HCT116 (cell line): ENCODE data around the gene UBR2. TPM values are rescaled to one million over a fixed set of nuclear protein-coding genes. Genes with fewer than 3 reads are reported as not detected.

ENCODE experiments used
- ATAC-seq: fragments of 200-7000 bp; cut with Tn5 transposase; 2 replicates; pipeline ENCODE4 v1.9.1; 2020; ENCODE audit warnings: mild to moderate bottlenecking, moderate library complexity
- BruUV-seq: library from RNA; stranded (reverse); fragments of 400-500 nt; replicated peaks from 2 replicates; lab custom pipeline; 2021; lab: Mats Ljungman, UMichigan
- CTCF ChIA-PET: fragments of 300-600 bp; sonication (Branson Sonifier 250); formaldehyde crosslinking; loops from one replicate; lab custom pipeline; 2021; ENCODE audit warnings: antibody characterized with exemption; lab: Charles Lee
- POLR2A ChIA-PET: fragments of 300-600, 350-600 bp; sonication (Branson Sonifier 250); formaldehyde crosslinking; loops from one replicate; lab custom pipeline; 2021; ENCODE audit warnings: antibody characterized with exemption; lab: Charles Lee
- RAD21 ChIA-PET, 2 experiments: fragments of 300-600 bp; sonication (Branson Sonifier 250); formaldehyde crosslinking; loops; one replicate each; lab custom pipeline; 2023; ENCODE audit warnings: low total read pairs in 2 of 2; ENCODE audit not compliant: uncharacterized antibody in 2 of 2, unreplicated experiment in 2 of 2, low non-redundant PET in 1 of 2; lab: Charles Lee
- DNase-seq: peaks from one replicate; pipeline ENCODE4 v3.0.0-alpha.2; 2010; ENCODE audit warnings: low read depth, low spot score
- H2AFZ ChIP-seq: fragments of 200-600 bp; shearing (Covaris generic), sonication (generic); 2 replicates; pipeline ENCODE4 v1.6.1; 2017; ENCODE audit warnings: low read depth, mixed run types, mixed read lengths, antibody characterized with exemption, low read length; ENCODE audit not compliant: poor library complexity, severe bottlenecking
- H3K27ac ChIP-seq: 2 replicates; pipeline ENCODE4 v1.5.1; 2012; ENCODE audit warnings: low read depth, low read length
- H3K27me3 ChIP-seq: fragments of 200-600 bp; sonication (generic); 2 replicates; pipeline ENCODE4 v1.6.1; 2016; ENCODE audit warnings: mixed run types, low read length, mixed read lengths; ENCODE audit not compliant: insufficient read depth
- H3K36me3 ChIP-seq, 2 experiments: fragments of 200-500 bp in 1 of 2; fragments of 200-600 bp in 1 of 2; sonication (Bioruptor generic) in 1 of 2; sonication (generic) in 1 of 2; 2 replicates each; pipeline versions ENCODE4 v1.5.1 to v1.6.1; 2014 to 2016; ENCODE audit warnings: low read length in 2 of 2, inconsistent platforms in 1 of 2, mixed read lengths in 1 of 2, mixed run types in 1 of 2; ENCODE audit not compliant: insufficient read depth in 2 of 2, control insufficient read depth in 1 of 2
- H3K4me1 ChIP-seq, 2 experiments: fragments of 200-600 bp in 1 of 2; sonication (generic) in 1 of 2; 2 replicates each; pipeline versions ENCODE4 v1.5.1 to v1.6.1; 2012 to 2017; ENCODE audit warnings: low read length in 2 of 2, inconsistent platforms in 1 of 2, mild to moderate bottlenecking in 1 of 2, mixed read lengths in 1 of 2, mixed run types in 1 of 2, moderate library complexity in 1 of 2; ENCODE audit not compliant: insufficient read depth in 2 of 2, control insufficient read depth in 1 of 2
- H3K4me2 ChIP-seq: fragments of 200-600 bp; sonication (generic); 2 replicates; pipeline ENCODE4 v1.6.1; 2017; ENCODE audit warnings: mixed run types, low read length, mixed read lengths
- H3K4me3 ChIP-seq, 2 experiments: fragments of 200-600 bp in 1 of 2; sonication (generic) in 1 of 2; replicated peaks in 1 of 2; 2 replicates each; pipeline ENCODE4 v1.5.1; 2011 to 2016; ENCODE audit warnings: low read length in 2 of 2, control low read depth in 1 of 2, low read depth in 1 of 2, mild to moderate bottlenecking in 1 of 2, mixed read lengths in 1 of 2, mixed run types in 1 of 2
- H3K79me2 ChIP-seq: fragments of 200-600 bp; sonication (generic); 2 replicates; pipeline ENCODE4 v1.6.1; 2017; ENCODE audit warnings: mild to moderate bottlenecking, mixed run types, low read length, moderate library complexity, mixed read lengths; ENCODE audit not compliant: insufficient read depth
- H3K9ac ChIP-seq: fragments of 200-600 bp; sonication (generic); 2 replicates; pipeline ENCODE4 v1.6.1; 2016; ENCODE audit warnings: low read length, mixed read lengths
- H3K9me2 ChIP-seq: fragments of 200-600 bp; sonication (generic), shearing (Covaris generic); 2 replicates; pipeline ENCODE4 v1.6.1; 2017; ENCODE audit warnings: mixed run types, mild to moderate bottlenecking, moderate library complexity; ENCODE audit not compliant: insufficient read depth
- H3K9me3 ChIP-seq, 2 experiments: fragments of 200-500 bp in 1 of 2; fragments of 200-600 bp in 1 of 2; sonication (Bioruptor generic) in 1 of 2; sonication (generic) in 1 of 2; 2 replicates each; pipeline ENCODE4 v1.6.1; 2014 to 2017; ENCODE audit warnings: low read length in 2 of 2, mixed read lengths in 2 of 2, inconsistent platforms in 1 of 2, low read depth in 1 of 2, mild to moderate bottlenecking in 1 of 2, mixed run types in 1 of 2, moderate library complexity in 1 of 2; ENCODE audit not compliant: control insufficient read depth in 1 of 2, insufficient read depth in 1 of 2
- H4K20me1 ChIP-seq: fragments of 200-600 bp; sonication (generic), shearing (Covaris generic); 2 replicates; pipeline ENCODE4 v1.6.1; 2017; ENCODE audit warnings: mixed run types, mild to moderate bottlenecking, moderate library complexity; ENCODE audit not compliant: insufficient read depth
- CTCF ChIP-seq, 3 experiments: fragments of 200-600 bp in 1 of 3; sonication (generic) in 1 of 3; IDR thresholded peaks in 2 of 3; conservative IDR thresholded peaks in 1 of 3; 2 replicates each; pipeline ENCODE4 v1.5.1; 2012 to 2017; ENCODE audit warnings: low read depth in 2 of 3, low read length in 2 of 3, antibody characterized with exemption in 1 of 3, borderline replicate concordance in 1 of 3, control low read depth in 1 of 3, mild to moderate bottlenecking in 1 of 3, mixed read lengths in 1 of 3, mixed run types in 1 of 3, moderate library complexity in 1 of 3; ENCODE audit not compliant: insufficient read depth in 1 of 3
- EGR1 ChIP-seq: IDR thresholded peaks from 2 replicates; pipeline ENCODE4 v1.6.1; 2012; ENCODE audit warnings: low read depth
- ELF1 ChIP-seq: IDR thresholded peaks from 2 replicates; pipeline ENCODE4 v1.6.1; 2012; ENCODE audit warnings: low read depth, borderline replicate concordance
- EZH2 ChIP-seq: fragments of 200-600 bp; sonication (generic); IDR thresholded peaks from 2 replicates; pipeline ENCODE4 v1.6.1; 2017; ENCODE audit warnings: antibody characterized with exemption, mixed run types
- EZH2phosphoT487 ChIP-seq: fragments of 200-600 bp; IDR thresholded peaks from 2 replicates; pipeline ENCODE4 v1.6.1; 2018; ENCODE audit warnings: antibody characterized with exemption, borderline replicate concordance
- FOSL1 ChIP-seq: IDR thresholded peaks from 2 replicates; pipeline ENCODE4 v1.6.1; 2012; ENCODE audit warnings: low read depth
- JUND ChIP-seq: IDR thresholded peaks from 2 replicates; pipeline ENCODE4 v1.6.1; 2012
- MAX ChIP-seq: IDR thresholded peaks from 2 replicates; pipeline ENCODE4 v1.6.1; 2012
- POLR2A ChIP-seq: IDR thresholded peaks from 2 replicates; pipeline ENCODE4 v1.7.0; 2011; ENCODE audit warnings: borderline replicate concordance; ENCODE audit not compliant: insufficient read depth, insufficient read length; ENCODE audit errors: extremely low read depth
- POLR2AphosphoS5 ChIP-seq: IDR thresholded peaks from 2 replicates; pipeline ENCODE4 v1.6.1; 2011; ENCODE audit warnings: mild to moderate bottlenecking, low read depth, low read length, moderate library complexity
- RAD21 ChIP-seq: IDR thresholded peaks from 2 replicates; pipeline ENCODE4 v1.6.1; 2012; ENCODE audit warnings: low read depth, mild to moderate bottlenecking
- REST ChIP-seq: IDR thresholded peaks from 2 replicates; pipeline ENCODE4 v1.6.1; 2012; ENCODE audit warnings: low read depth
- SP1 ChIP-seq: IDR thresholded peaks from 2 replicates; pipeline ENCODE4 v1.6.1; 2012; ENCODE audit warnings: low read depth
- TCF7L2 ChIP-seq: IDR thresholded peaks from 2 replicates; pipeline ENCODE4 v1.7.0; 2011; ENCODE audit warnings: borderline replicate concordance, inconsistent platforms; ENCODE audit not compliant: insufficient read depth, insufficient read length; ENCODE audit errors: extremely low read depth
- ZFX ChIP-seq: fragments of 450-650 bp; IDR thresholded peaks from 2 replicates; pipeline ENCODE4 v1.6.1; 2017
- ZNF274 ChIP-seq: fragments of 200-500 bp; sonication (Bioruptor generic); IDR thresholded peaks from 2 replicates; pipeline ENCODE4 v1.6.1; 2014; ENCODE audit warnings: mild to moderate bottlenecking, low read depth, low read length, inconsistent platforms
- intact Hi-C: fragments of 100-400 bp; cut with micrococcal nuclease; formaldehyde crosslinking; loops from 2 replicates; pipeline ENCODE4 v1.10.0; 2022
- total RNA-seq: library from RNA; stranded (reverse); gene quantifications from one replicate; pipeline ENCODE4 v1.2.1, GENCODE V29; 2021; ENCODE audit not compliant: unreplicated experiment

UBR2 gene
- total RNA-seq, 1 experiment from 2014 or later = 20.5 TPM

DNA sequence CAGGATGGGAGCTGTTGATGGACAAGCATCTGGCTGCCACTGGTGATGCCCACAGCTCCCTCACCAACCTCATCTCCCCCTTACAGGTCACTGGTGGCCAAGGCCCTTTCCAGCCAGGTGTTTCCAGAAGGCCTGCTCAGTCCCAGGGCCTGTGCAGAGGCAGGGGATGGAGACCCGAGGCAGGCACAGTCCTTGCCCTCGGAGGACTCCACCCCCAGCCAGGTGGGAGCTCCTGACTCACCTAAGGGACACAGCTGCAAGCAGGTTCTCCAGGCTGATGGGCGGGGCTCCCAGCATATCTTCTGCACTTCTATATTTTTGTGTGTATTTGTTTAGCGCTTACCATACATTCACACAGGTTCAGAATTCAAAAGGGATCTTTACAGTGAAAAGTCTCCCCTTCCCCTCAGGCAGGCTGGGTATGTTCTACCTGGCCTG is 141.1 kb downstream of the UBR2 start (continued):
- no peak for TF ChIP-seq REST

- RAD21 ChIA-PET = no interaction called here
- no peak for TF ChIP-seq TCF7L2
- TF ChIP-seq ZNF274 = no peak
- TF ChIP-seq CTCF (IDR thresholded peaks at IDR 0.05 in 2 of 3, conservative IDR thresholded peaks at IDR 0.05 in 1 of 3; ENCODE audit: borderline replicate concordance in 1 of 3, insufficient read depth in 1 of 3, low read depth in 2 of 3, low read length in 2 of 3) = no peak
- no peak for TF ChIP-seq JUND
- no peak for TF ChIP-seq POLR2A
- no peak for TF ChIP-seq RAD21
- TF ChIP-seq SP1 = no peak
- TF ChIP-seq EZH2 = no peak
- TF ChIP-seq ZFX = no peak
- TF ChIP-seq REST = no peak
- no peak for TF ChIP-seq EGR1
- no peak for TF ChIP-seq EZH2phosphoT487
- TF ChIP-seq FOSL1 = no peak
- no peak for TF ChIP-seq POLR2AphosphoS5
- no peak for TF ChIP-seq MAX
- no peak for TF ChIP-seq ELF1
- Histone ChIP-seq H3K4me1 (peaks cover 0 to 3% of the 10 kb centered on the region in 2 experiments; a peak in 2 of 4 replicates), H3K4me3 (no peak overlapping the region), H3K9ac (no peak overlapping the region), H3K9me3 (peaks cover 6 to 7% of the 10 kb centered on the region in 2 experiments; a peak in 1 of 4 replicates), H3K79me2 (no peaks in the 10 kb centered on the region), H3K36me3 (no peaks in the 10 kb centered on the region), H3K4me2 (no peak overlapping the region), H2AFZ (no peak overlapping the region), H3K9me2 (no peaks in the 10 kb centered on the region), H3K27me3 (no peaks in the 10 kb centered on the region), H4K20me1 (no peaks in the 10 kb centered on the region), H3K27ac (no peak overlapping the region)
- CTCF ChIA-PET = no interaction called here
- ATAC-seq (no peak), DNase-seq (no peak)
- intact Hi-C loops = no loop called here
- POLR2A ChIA-PET = no interaction called here
- no TSS peak for BruUV-seq
Measured at GRCh38 chr6:42707595-42707994, 143.8 kb downstream of the UBR2 start.
